GM19452 (cell line): Measurements from ENCODE around the gene C5AR1.
"Not testable (repeated sequence)": the region's sequence is repeated elsewhere in the genome, so short reads cannot be mapped to it uniquely, and the experiment has no call there.

ENCODE experiments used
- ATAC-seq: cut with Tn5 transposase; IDR thresholded peaks from one replicate; pipeline ENCODE4 v1.9.1; 2021; ENCODE audit not compliant: unreplicated experiment

C5AR1 gene

DNA sequence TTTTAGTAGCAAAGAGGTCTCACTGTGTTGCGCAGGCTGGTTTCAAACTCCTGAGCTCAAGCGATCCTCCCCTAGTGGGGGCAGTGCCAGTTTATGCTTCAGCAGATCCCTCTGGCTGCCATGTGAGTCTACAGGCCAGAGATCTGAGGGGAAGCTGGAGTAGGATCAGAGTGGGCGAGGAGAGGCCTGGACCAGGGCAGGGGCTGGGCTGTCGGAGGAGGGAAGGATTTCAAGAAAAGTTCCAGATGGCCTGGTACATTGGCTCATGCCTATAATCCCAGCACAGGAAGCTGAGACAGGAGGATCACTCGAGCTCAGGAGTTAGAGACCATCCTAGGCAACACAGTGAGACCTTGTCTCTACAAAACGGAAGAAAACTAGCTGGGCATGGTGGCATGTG is 49.3 kb downstream of the C5AR1 start:
- no peak for ATAC-seq

DNA sequence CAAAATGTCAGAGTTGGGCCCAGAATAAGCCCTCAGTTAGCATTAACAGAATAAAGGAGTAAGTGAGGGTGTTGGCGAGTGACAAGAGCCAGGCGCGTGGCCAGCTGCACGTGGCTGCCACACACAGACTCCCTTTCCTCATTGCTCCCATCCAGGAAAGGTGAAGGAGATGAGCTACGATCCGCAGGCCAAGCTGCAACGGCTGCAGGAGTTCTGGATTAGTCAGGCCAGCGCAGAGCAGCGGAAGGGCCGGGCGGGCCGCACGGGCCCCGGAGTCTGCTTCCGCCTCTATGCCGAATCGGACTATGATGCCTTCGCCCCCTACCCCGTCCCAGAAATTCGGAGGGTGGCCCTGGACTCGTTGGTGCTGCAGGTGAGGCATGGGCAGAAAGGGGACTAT is 52.7 kb downstream of the C5AR1 start:
- no peak for ATAC-seq

DNA sequence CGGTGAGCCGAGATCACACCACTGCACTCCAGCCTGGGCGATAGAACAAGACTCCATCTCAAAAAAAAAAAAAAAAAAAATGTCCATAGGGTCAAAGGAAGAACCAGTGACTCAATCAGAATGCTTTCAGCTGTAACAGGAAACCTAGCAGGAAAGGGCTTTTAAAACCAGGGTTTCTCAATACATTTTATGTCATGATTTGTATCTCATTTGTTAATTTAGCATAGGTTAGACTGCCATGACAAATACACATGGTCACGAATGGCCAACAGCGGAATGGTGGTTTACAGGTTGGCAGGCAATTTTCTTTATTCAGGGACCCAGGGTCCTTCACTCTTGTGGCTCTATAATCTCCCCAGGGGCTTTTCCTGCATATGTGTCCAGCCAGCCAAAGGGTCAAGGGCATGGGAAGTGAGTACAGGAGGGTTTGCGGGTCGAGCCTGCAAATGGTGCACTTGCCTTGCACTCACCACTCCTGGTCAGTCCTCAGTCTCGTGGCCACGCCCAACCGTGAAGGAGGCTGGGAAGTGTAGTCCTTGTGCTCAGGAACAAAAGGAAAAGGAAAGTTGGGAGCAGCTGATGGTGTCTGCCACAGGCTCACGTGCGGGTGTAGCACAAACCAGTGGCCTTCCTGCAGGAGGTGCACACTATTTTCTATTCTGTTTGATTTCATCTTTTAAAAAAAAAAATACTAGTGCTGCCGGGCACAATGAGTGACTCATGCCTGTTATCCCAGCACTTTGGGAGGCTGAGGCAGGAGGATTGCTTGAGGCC is 54.3 kb downstream of the C5AR1 start:
- ATAC-seq: no peak

DNA sequence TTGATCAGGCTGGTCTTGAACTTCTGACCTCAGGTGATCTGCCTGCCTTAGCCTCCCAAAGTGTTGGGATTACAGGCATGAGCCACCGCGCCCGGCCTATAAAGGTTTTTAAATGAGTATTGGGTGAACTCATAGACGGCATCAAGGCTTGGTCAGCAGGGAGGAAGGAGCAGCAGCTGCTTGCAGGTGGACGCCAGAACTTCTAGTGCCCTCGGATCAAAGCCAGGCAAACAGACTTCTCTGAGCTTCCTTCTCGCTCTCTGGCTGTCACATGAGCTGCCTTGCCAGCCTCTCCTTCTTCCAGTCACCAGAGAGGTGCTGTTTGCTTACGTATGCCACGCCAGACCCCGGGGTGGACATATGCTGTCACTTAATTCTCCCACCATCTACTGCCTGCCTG is 55.8 kb downstream of the C5AR1 start:
- ATAC-seq: not testable (repeated sequence)

DNA sequence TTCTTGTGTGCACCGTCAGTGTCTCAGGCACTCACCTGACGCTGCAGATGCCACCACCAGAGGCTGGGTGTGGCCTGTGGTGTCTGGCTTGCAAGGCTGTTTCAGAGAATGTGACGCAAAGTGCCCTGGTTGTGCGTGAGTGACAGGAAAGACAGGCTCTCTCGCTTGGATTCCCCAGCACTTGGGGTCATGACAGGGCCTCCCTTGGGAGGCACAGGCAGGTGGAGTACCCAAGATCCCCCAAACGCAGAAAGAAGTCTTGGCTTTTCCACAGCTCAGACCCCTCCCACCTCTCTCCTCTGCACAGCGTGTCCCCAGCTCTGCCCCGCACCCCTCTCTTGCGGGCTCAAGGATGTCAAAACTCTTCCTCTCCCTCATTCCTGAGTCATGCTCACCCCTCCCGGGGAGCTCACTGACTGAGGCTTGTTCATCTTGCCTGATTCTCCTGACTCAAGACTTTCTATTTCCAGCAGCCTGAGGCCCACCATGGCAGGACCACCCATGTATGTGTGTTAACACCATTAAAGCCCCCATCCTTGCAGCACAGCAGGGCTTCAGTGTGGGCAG is 60.5 kb downstream of the C5AR1 start:
- ATAC-seq: no peak

DNA sequence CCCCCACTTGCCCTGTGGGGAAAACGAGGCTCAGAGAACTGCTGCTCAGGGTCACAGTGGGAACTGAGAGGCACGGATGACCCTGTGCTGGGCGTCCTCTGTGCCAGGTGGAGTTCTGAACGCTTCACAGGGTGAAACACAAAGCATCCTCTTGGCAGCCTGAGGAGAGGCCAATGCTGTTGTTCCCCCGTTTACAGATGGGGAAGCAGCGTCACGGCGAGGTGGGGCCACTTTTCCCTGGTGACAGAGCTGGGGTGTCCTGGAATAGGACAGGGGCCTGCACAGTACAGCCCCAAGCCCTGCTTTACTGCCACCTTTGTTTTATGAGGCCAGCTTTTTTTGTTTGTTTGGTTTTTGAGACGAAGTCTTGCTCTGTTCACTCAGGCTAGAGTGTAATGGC is 61.6 kb downstream of the C5AR1 start:
- no peak for ATAC-seq
